Measurements from ENCODE around the gene FMN1. TPM values are rescaled to one million over a fixed set of nuclear protein-coding genes. Genes with fewer than 3 reads are reported as not detected.

The FMN1 gene
- total and polyA plus RNA-seq, 8 donors: 1.9 to 10.2 (median 3.0) TPM

GRCh38 chr15:33154351-33155166 lies 40.0 kb downstream of the FMN1 start:
- 74 to 76% methylated on average over 14 of the region's 14 CpGs for WGBS, 2 donors
- TF ChIP-seq, protein P1, sequence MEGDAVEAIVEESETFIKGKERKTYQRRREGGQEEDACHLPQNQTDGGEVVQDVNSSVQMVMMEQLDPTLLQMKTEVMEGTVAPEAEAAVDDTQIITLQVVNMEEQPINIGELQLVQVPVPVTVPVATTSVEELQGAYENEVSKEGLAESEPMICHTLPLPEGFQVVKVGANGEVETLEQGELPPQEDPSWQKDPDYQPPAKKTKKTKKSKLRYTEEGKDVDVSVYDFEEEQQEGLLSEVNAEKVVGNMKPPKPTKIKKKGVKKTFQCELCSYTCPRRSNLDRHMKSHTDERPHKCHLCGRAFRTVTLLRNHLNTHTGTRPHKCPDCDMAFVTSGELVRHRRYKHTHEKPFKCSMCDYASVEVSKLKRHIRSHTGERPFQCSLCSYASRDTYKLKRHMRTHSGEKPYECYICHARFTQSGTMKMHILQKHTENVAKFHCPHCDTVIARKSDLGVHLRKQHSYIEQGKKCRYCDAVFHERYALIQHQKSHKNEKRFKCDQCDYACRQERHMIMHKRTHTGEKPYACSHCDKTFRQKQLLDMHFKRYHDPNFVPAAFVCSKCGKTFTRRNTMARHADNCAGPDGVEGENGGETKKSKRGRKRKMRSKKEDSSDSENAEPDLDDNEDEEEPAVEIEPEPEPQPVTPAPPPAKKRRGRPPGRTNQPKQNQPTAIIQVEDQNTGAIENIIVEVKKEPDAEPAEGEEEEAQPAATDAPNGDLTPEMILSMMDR (IDR thresholded peaks at IDR 0.05): no peak
- DNase-seq: peak in 2 of 6 donors; percentile 28 to 52
- Histone ChIP-seq H3K27ac (peak overlapping the region in 2 of 4 donors; percentile 8 to 28), H3K4me3 (no peak overlapping the region), H3K27me3 (no peaks in the 10 kb centered on the region), H3K36me3 (no peaks in the 10 kb centered on the region), H3K4me1 (no peaks in the 10 kb centered on the region), H3K9me3 (no peaks in the 10 kb centered on the region)
- ATAC-seq: peak in 3 of 4 donors; percentile 38 to 66 (median 60)
- no peak for FAIRE-seq
- intact Hi-C loops (cut with DNase I): no loop called here

- FAIRE-seq (no peak), DNase-seq (peak in 1 of 6 donors; percentile 53), ATAC-seq (no peak)
- WGBS, 2 donors: 81 to 84% methylated on average over 17 of the region's 17 CpGs
- intact Hi-C loops (cut with DNase I): no loop called here
- no peaks in the 10 kb centered on the region for H3K4me1 ChIP-seq
- TF ChIP-seq, protein P1 (IDR thresholded peaks at IDR 0.05): no peak
- H3K27ac ChIP-seq: no peak overlapping the region
- no peak overlapping the region for H3K4me3 ChIP-seq
- H3K36me3 ChIP-seq: no peaks in the 10 kb centered on the region
- no peaks in the 10 kb centered on the region for H3K27me3 ChIP-seq
- no peaks in the 10 kb centered on the region for H3K9me3 ChIP-seq
These were observed 41.0 kb downstream of the FMN1 start for GRCh38 chr15:33153548-33153947.

DNA sequence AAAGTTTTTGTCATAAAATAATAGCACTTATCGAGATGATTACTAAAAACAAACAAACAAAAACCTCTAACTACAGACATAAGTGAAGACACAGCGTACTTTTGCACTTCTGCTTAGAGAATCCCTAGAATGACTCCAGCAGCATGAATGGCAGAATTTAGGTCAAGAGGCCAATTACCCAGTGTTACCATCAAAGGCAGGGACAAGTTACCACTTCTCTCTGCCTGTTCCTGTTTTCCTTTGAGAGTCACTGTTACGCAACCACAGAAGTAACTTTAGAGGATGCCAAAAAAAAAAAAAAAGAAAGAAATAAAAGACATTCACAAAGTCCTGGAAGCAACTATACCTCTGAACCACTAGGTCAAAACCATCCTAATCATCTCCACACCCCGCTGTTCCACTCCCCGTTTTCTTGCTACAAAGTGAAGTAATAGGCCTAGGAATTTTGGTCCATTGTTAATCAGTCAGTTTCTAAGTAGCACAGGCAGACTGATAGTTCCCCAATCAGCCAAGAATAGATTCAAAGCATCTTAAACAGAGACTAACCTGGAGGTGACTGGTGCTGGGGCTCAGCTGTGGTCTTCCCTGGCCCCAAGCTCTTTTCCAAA lies 41.9 kb downstream of the FMN1 start:
- DNase-seq: no peak
- intact Hi-C loops (cut with DNase I): no loop called here
- WGBS, 2 donors: 73 to 75% methylated on average over 5 of the region's 5 CpGs
- no peaks in the 10 kb centered on the region for H3K4me1 ChIP-seq
- H3K27me3 ChIP-seq: no peaks in the 10 kb centered on the region
- H3K9me3 ChIP-seq: no peaks in the 10 kb centered on the region
- FAIRE-seq: no peak
- TF ChIP-seq, protein P1 (IDR thresholded peaks at IDR 0.05): no peak
- H3K4me3 ChIP-seq: peak overlapping the region in 1 of 4 donors; percentile 5
- H3K27ac ChIP-seq: no peak overlapping the region
- no peaks in the 10 kb centered on the region for H3K36me3 ChIP-seq
- peak in 2 of 4 donors; percentile 52 to 64 for ATAC-seq

GRCh38 chr15:33150971-33151370 lies 43.5 kb downstream of the FMN1 start:
- WGBS, 2 donors: 50 to 69% methylated on average over 1 of the region's 1 CpG
- peak in 2 of 4 donors; percentile 31 to 60 for ATAC-seq
- intact Hi-C loops (cut with DNase I): no loop called here

More at GRCh38 chr15:33150971-33151370, 43.5 kb downstream of the FMN1 start:
- DNase-seq (no peak), FAIRE-seq (no peak)
- Histone ChIP-seq H3K27me3 (no peaks in the 10 kb centered on the region), H3K9me3 (no peaks in the 10 kb centered on the region), H3K4me3 (no peak overlapping the region), H3K4me1 (no peaks in the 10 kb centered on the region), H3K36me3 (no peaks in the 10 kb centered on the region), H3K27ac (no peak overlapping the region)
- TF ChIP-seq, protein P1 (IDR thresholded peaks at IDR 0.05): no peak
